HG02759 (cell line): ENCODE data around the gene NUSAP1.
A peak's percentile ranks its signal among the peaks of the same experiment; 100 is the strongest.
"Not testable (repeated sequence)": the region's sequence is repeated elsewhere in the genome, so short reads cannot be mapped to it uniquely, and the experiment has no call there.

Source experiments
- ATAC-seq: cut with Tn5 transposase; IDR thresholded peaks from one replicate; pipeline ENCODE4 v1.9.1; 2021; ENCODE audit warnings: mild to moderate bottlenecking, moderate library complexity; ENCODE audit not compliant: unreplicated experiment

Gene NUSAP1

GRCh38 chr15:41332194-41333025 lies at the start of gene NUSAP1, which contains the start of gene OIP5:
Gene NUSAP1, plus strand, starts transcription at chr15:41332881. Its CDS starts 77 bp downstream, at chr15:41332958.
Gene OIP5, minus strand, starts transcription at chr15:41332591. Its CDS starts 30 bp downstream, at chr15:41332561.
- peak; percentile 92 for ATAC-seq

- ATAC-seq: not testable (repeated sequence)
These were observed 49.6 kb upstream of the NUSAP1 start for GRCh38 chr15:41282980-41283652.

GRCh38 chr15:41283653-41284426 lies 48.8 kb upstream of the NUSAP1 start:
- ATAC-seq: peak; percentile 97

GRCh38 chr15:41284427-41285177 lies 48.1 kb upstream of the NUSAP1 start:
- ATAC-seq: no peak

GRCh38 chr15:41285285-41285684 lies 47.4 kb upstream of the NUSAP1 start:
- ATAC-seq: no peak

- no peak for ATAC-seq
These were observed 45.9 kb upstream of the NUSAP1 start for GRCh38 chr15:41286665-41287333.

GRCh38 chr15:41288464-41288863 lies 44.2 kb upstream of the NUSAP1 start:
- no peak for ATAC-seq

GRCh38 chr15:41289953-41290352 lies 42.7 kb upstream of the NUSAP1 start:
- no peak for ATAC-seq

- peak; percentile 88 for ATAC-seq
These were observed 41.5 kb upstream of the NUSAP1 start for GRCh38 chr15:41291065-41291631.

- ATAC-seq: no peak
These were observed 40.2 kb upstream of the NUSAP1 start for GRCh38 chr15:41292521-41292920.

- ATAC-seq: not testable (repeated sequence)
These were observed 31.5 kb upstream of the NUSAP1 start for GRCh38 chr15:41301139-41301538.

GRCh38 chr15:41301587-41301986 lies 31.1 kb upstream of the NUSAP1 start:
- no peak for ATAC-seq

GRCh38 chr15:41304149-41304770 lies 28.4 kb upstream of the NUSAP1 start:
- no peak for ATAC-seq

GRCh38 chr15:41307679-41308078 lies 25.0 kb upstream of the NUSAP1 start:
- no peak for ATAC-seq

GRCh38 chr15:41309226-41309905 lies 23.3 kb upstream of the NUSAP1 start:
- ATAC-seq: no peak

GRCh38 chr15:41320805-41321330 lies 11.8 kb upstream of the NUSAP1 start:
- ATAC-seq: not testable (repeated sequence)

- no peak for ATAC-seq
These were observed 9.1 kb upstream of the NUSAP1 start for GRCh38 chr15:41323611-41324010.

GRCh38 chr15:41331281-41331680 lies 1.4 kb upstream of the NUSAP1 start:
- no peak for ATAC-seq
